ENCODE results near the gene PSMG4.

The PSMG4 gene

GRCh38 chr6:3277851-3278416 is 19.2 kb downstream of the PSMG4 start:
- DNase-seq = no peak

GRCh38 chr6:3278691-3279090 is 19.9 kb downstream of the PSMG4 start:
- DNase-seq = no peak

- DNase-seq = no peak
These were observed 21.3 kb downstream of the PSMG4 start for GRCh38 chr6:3280091-3280490.

GRCh38 chr6:3280866-3281465 is 22.2 kb downstream of the PSMG4 start:
- DNase-seq = no peak

- no peak for DNase-seq
These were observed 23.1 kb downstream of the PSMG4 start for GRCh38 chr6:3281631-3282475.

GRCh38 chr6:3282476-3283236 is 23.9 kb downstream of the PSMG4 start:
- DNase-seq = no peak

- DNase-seq = no peak
These were observed 24.5 kb downstream of the PSMG4 start for GRCh38 chr6:3283241-3283640.

- no peak for DNase-seq
These were observed 25.1 kb downstream of the PSMG4 start for GRCh38 chr6:3283641-3284435.

- DNase-seq = no peak
These were observed 25.7 kb downstream of the PSMG4 start for GRCh38 chr6:3284436-3284876.

- no peak for DNase-seq
These were observed 26.4 kb downstream of the PSMG4 start for GRCh38 chr6:3285049-3285639.

- DNase-seq = no peak
These were observed 27.0 kb downstream of the PSMG4 start for GRCh38 chr6:3285732-3286131.

- DNase-seq = no peak
These were observed 28.0 kb downstream of the PSMG4 start for GRCh38 chr6:3286641-3287171.

- DNase-seq = no peak
These were observed 28.6 kb downstream of the PSMG4 start for GRCh38 chr6:3287308-3287707.

GRCh38 chr6:3287976-3288707 is 29.4 kb downstream of the PSMG4 start:
- DNase-seq = no peak

- DNase-seq = no peak
These were observed 30.2 kb downstream of the PSMG4 start for GRCh38 chr6:3288711-3289663.

- DNase-seq = no peak
These were observed 30.9 kb downstream of the PSMG4 start for GRCh38 chr6:3289664-3290055.

GRCh38 chr6:3290149-3290930 is 31.6 kb downstream of the PSMG4 start:
- DNase-seq = no peak

GRCh38 chr6:3290931-3291211 is 32.1 kb downstream of the PSMG4 start:
- no peak for DNase-seq

- DNase-seq = no peak
These were observed 32.6 kb downstream of the PSMG4 start for GRCh38 chr6:3291346-3291745.
